Measurements from ENCODE around the gene MAP3K7CL. TPM values are rescaled to one million over a fixed set of nuclear protein-coding genes. Genes with fewer than 3 reads are reported as not detected.

The MAP3K7CL gene
- total RNA-seq, 1 donor from 2014 or later: 1.2 TPM

- H3K4me3 Mint-ChIP-seq (ENCODE audit: unreplicated experiment): no peak overlapping the region
- no peaks in the 10 kb centered on the region for H3K9me3 Mint-ChIP-seq (ENCODE audit: unreplicated experiment)
- TF ChIP-seq CTCF (IDR thresholded peaks at IDR 0.05; ENCODE audit: partially characterized antibody, unreplicated experiment): no peak
- DNase-seq: no peak
- no peak overlapping the region for H3K27ac Mint-ChIP-seq (ENCODE audit: unreplicated experiment)
- no peaks in the 10 kb centered on the region for H3K36me3 Mint-ChIP-seq (ENCODE audit: unreplicated experiment)
- peaks cover 2% of the 10 kb centered on the region for H3K27me3 Mint-ChIP-seq (ENCODE audit: unreplicated experiment)
- no peaks in the 10 kb centered on the region for H3K4me1 Mint-ChIP-seq (ENCODE audit: low read depth, unreplicated experiment)
Observed at GRCh38 chr21:29144736-29145353, 14.4 kb downstream of the MAP3K7CL start.

- Mint-ChIP-seq H3K27ac (ENCODE audit: unreplicated experiment) (no peak overlapping the region), H3K36me3 (ENCODE audit: unreplicated experiment) (no peaks in the 10 kb centered on the region), H3K27me3 (ENCODE audit: unreplicated experiment) (peaks cover 2% of the 10 kb centered on the region), H3K9me3 (ENCODE audit: unreplicated experiment) (no peaks in the 10 kb centered on the region), H3K4me1 (ENCODE audit: low read depth, unreplicated experiment) (no peaks in the 10 kb centered on the region), H3K4me3 (ENCODE audit: unreplicated experiment) (no peak overlapping the region)
- TF ChIP-seq CTCF (IDR thresholded peaks at IDR 0.05; ENCODE audit: partially characterized antibody, unreplicated experiment): no peak
- no peak for DNase-seq
Observed at GRCh38 chr21:29145354-29145782, 14.9 kb downstream of the MAP3K7CL start.

GRCh38 chr21:29145852-29146453, 15.5 kb downstream of the MAP3K7CL start:
- H3K4me3 Mint-ChIP-seq (ENCODE audit: unreplicated experiment): no peak overlapping the region
- H3K9me3 Mint-ChIP-seq (ENCODE audit: unreplicated experiment): no peaks in the 10 kb centered on the region
- H3K27me3 Mint-ChIP-seq (ENCODE audit: unreplicated experiment): peaks cover under 1% of the 10 kb centered on the region
- no peaks in the 10 kb centered on the region for H3K4me1 Mint-ChIP-seq (ENCODE audit: low read depth, unreplicated experiment)
- TF ChIP-seq CTCF (IDR thresholded peaks at IDR 0.05; ENCODE audit: partially characterized antibody, unreplicated experiment): no peak
- H3K36me3 Mint-ChIP-seq (ENCODE audit: unreplicated experiment): no peaks in the 10 kb centered on the region
- H3K27ac Mint-ChIP-seq (ENCODE audit: unreplicated experiment): no peak overlapping the region
- no peak for DNase-seq

- TF ChIP-seq CTCF (IDR thresholded peaks at IDR 0.05; ENCODE audit: partially characterized antibody, unreplicated experiment): no peak
- Mint-ChIP-seq H3K9me3 (ENCODE audit: unreplicated experiment) (no peaks in the 10 kb centered on the region), H3K4me1 (ENCODE audit: low read depth, unreplicated experiment) (no peaks in the 10 kb centered on the region), H3K27ac (ENCODE audit: unreplicated experiment) (no peak overlapping the region), H3K4me3 (ENCODE audit: unreplicated experiment) (no peak overlapping the region), H3K36me3 (ENCODE audit: unreplicated experiment) (no peaks in the 10 kb centered on the region), H3K27me3 (ENCODE audit: unreplicated experiment) (peaks cover 3% of the 10 kb centered on the region)
- no peak for DNase-seq
Observed at GRCh38 chr21:29146726-29147125, 16.3 kb downstream of the MAP3K7CL start.

GRCh38 chr21:29148530-29148929, 18.1 kb downstream of the MAP3K7CL start:
- no peaks in the 10 kb centered on the region for H3K4me1 Mint-ChIP-seq (ENCODE audit: low read depth, unreplicated experiment)
- no peaks in the 10 kb centered on the region for H3K36me3 Mint-ChIP-seq (ENCODE audit: unreplicated experiment)
- no peaks in the 10 kb centered on the region for H3K9me3 Mint-ChIP-seq (ENCODE audit: unreplicated experiment)
- no peak overlapping the region for H3K27ac Mint-ChIP-seq (ENCODE audit: unreplicated experiment)
- DNase-seq: no peak
- H3K4me3 Mint-ChIP-seq (ENCODE audit: unreplicated experiment): no peak overlapping the region
- peaks cover 3% of the 10 kb centered on the region for H3K27me3 Mint-ChIP-seq (ENCODE audit: unreplicated experiment)
- TF ChIP-seq CTCF (IDR thresholded peaks at IDR 0.05; ENCODE audit: partially characterized antibody, unreplicated experiment): no peak
